Measurements from ENCODE around the gene ZNF787.

Gene ZNF787

GRCh38 chr19:56142897-56143434 lies 21.9 kb upstream of the ZNF787 start:
- no peak for DNase-seq

- no peak for DNase-seq
Observed at GRCh38 chr19:56142087-56142787, 21.1 kb upstream of the ZNF787 start.

- peak; percentile 37 for DNase-seq
Observed at GRCh38 chr19:56141417-56141993, 20.4 kb upstream of the ZNF787 start.

- peak; percentile 100 for DNase-seq
Observed at GRCh38 chr19:56140583-56141416, 19.7 kb upstream of the ZNF787 start, which contains the start of gene ZNF444. TSS of gene ZNF444 (plus strand) at chr19:56141287. CDS start at chr19:56146912, 5,625 bp downstream.

- DNase-seq, result no peak
Observed at GRCh38 chr19:56139847-56140582, 18.9 kb upstream of the ZNF787 start.

GRCh38 chr19:56138069-56138468 lies 17.0 kb upstream of the ZNF787 start:
- no peak for DNase-seq

- no peak for DNase-seq
Observed at GRCh38 chr19:56137405-56137804, 16.3 kb upstream of the ZNF787 start.

GRCh38 chr19:56136362-56136761 lies 15.3 kb upstream of the ZNF787 start:
- DNase-seq, result no peak

- DNase-seq, result no peak
Observed at GRCh38 chr19:56134654-56134921, 13.5 kb upstream of the ZNF787 start.

GRCh38 chr19:56133858-56134653 lies 13.0 kb upstream of the ZNF787 start:
- no peak for DNase-seq

- no peak for DNase-seq
Observed at GRCh38 chr19:56132316-56132822, 11.3 kb upstream of the ZNF787 start.

- DNase-seq, result no peak
Observed at GRCh38 chr19:56131651-56132050, 10.6 kb upstream of the ZNF787 start.

GRCh38 chr19:56130006-56130405 lies 8.9 kb upstream of the ZNF787 start:
- no peak for DNase-seq

GRCh38 chr19:56126983-56127780 lies 6.1 kb upstream of the ZNF787 start:
- DNase-seq, result no peak

- DNase-seq, result no peak
Observed at GRCh38 chr19:56125806-56126590, 4.9 kb upstream of the ZNF787 start.

GRCh38 chr19:56124578-56124977 lies 3.5 kb upstream of the ZNF787 start:
- DNase-seq, result peak; percentile 29

GRCh38 chr19:56123266-56123891 lies 2.3 kb upstream of the ZNF787 start:
- DNase-seq, result no peak

- peak; percentile 85 for DNase-seq
Observed at GRCh38 chr19:56120371-56121179, 520 bp downstream of the ZNF787 start.

GRCh38 chr19:56120002-56120370 lies 1.1 kb downstream of the ZNF787 start:
- no peak for DNase-seq
